Esophagus squamous epithelium (tissue), 4 donors: ENCODE data around the gene ELMO2.

ENCODE experiments used
- POLR2A ChIP-seq, 4 donors: fragments of 450-650 bp; IDR thresholded peaks; one replicate each; pipeline ENCODE4 v1.6.1; 2017; ENCODE audit warnings: antibody characterized with exemption in 4 of 4, mild to moderate bottlenecking in 4 of 4, moderate library complexity in 3 of 4
- TF ChIP-seq, protein P1 (sequence below), 6 experiments: fragments of 450-650 bp in 4 of 6; fragments of 200-600 bp in 2 of 6; sonication (generic) in 2 of 6; IDR thresholded peaks; one replicate each; pipeline ENCODE4 v1.5.1; 2016 to 2019; ENCODE audit warnings: antibody characterized with exemption in 6 of 6, mild to moderate bottlenecking in 4 of 6, moderate library complexity in 4 of 6

DNA sequence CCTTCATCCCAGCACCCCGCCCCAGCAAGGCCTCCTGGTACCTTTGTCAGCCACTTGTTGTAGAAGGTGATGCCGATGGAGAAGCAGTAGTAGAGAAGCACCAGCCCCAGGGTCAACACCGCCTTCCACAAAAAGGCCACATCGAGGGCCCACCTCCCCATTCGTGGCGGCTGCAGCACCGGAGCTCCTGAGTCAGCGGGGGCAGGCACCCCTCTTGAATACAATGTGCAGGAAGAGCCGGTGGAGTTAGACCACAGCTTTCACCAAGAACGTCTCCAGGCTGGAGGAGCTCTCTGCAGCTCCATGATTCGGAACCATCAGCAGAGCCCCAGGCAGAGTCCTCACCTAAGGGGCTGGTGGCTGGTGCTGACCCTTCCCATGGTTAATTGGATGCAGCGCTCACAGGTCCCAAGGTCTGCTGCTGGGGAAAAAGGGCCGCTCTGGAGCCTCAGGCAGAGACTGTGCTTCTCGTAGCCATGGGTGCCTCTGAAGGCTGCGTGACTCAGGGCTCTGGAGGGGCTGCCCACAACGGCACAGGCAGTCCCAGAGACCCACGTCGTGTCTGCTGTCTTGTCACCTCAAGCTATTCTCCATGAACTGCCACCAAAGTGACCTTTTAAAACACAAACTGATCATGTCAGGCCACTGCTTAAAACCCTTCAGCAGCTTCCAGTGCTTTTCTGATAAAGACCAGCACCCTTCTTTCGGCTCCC is 47.9 kb downstream of the ELMO2 start:
- TF ChIP-seq, protein P1, sequence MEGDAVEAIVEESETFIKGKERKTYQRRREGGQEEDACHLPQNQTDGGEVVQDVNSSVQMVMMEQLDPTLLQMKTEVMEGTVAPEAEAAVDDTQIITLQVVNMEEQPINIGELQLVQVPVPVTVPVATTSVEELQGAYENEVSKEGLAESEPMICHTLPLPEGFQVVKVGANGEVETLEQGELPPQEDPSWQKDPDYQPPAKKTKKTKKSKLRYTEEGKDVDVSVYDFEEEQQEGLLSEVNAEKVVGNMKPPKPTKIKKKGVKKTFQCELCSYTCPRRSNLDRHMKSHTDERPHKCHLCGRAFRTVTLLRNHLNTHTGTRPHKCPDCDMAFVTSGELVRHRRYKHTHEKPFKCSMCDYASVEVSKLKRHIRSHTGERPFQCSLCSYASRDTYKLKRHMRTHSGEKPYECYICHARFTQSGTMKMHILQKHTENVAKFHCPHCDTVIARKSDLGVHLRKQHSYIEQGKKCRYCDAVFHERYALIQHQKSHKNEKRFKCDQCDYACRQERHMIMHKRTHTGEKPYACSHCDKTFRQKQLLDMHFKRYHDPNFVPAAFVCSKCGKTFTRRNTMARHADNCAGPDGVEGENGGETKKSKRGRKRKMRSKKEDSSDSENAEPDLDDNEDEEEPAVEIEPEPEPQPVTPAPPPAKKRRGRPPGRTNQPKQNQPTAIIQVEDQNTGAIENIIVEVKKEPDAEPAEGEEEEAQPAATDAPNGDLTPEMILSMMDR (IDR thresholded peaks at IDR 0.05): no peak
- TF ChIP-seq POLR2A (IDR thresholded peaks at IDR 0.05): no peak
